SK-N-SH (cell line): ENCODE results near the gene ADCY5. TPM values are rescaled to one million over a fixed set of nuclear protein-coding genes. Genes with fewer than 3 reads are reported as not detected.

Source experiments
- CTCF ChIA-PET: fragments of 300-600, 350-600 bp; formaldehyde crosslinking; extraction: SDS; loops from one replicate; lab custom pipeline; 2021; lab: Yijun Ruan, JAX
- POLR2A ChIA-PET: fragments of 350-600 bp; sonication (Branson Sonifier 250); formaldehyde crosslinking; extraction: SDS; loops from one replicate; lab custom pipeline; 2020; ENCODE audit warnings: antibody characterized with exemption, inconsistent platforms; lab: Yijun Ruan, JAX
- DNase-seq: peaks from one replicate; pipeline ENCODE4 v3.0.0; 2012
- H2AFZ ChIP-seq: fragments of 200-600 bp; sonication (generic); 2 replicates; pipeline ENCODE4 v1.8.1; 2016; ENCODE audit warnings: antibody characterized with exemption, mild to moderate bottlenecking, low read depth
- H3F3A ChIP-seq: fragments of 200-600 bp; sonication (generic); replicated peaks from 2 replicates; pipeline ENCODE3; 2016; ENCODE audit warnings: antibody characterized with exemption, mild to moderate bottlenecking; ENCODE audit not compliant: insufficient read depth
- H3K27ac ChIP-seq, 2 experiments: fragments of 200-500 bp in 1 of 2; fragments of 200-600 bp in 1 of 2; sonication (Bioruptor generic) in 1 of 2; sonication (generic), shearing (Covaris generic) in 1 of 2; 2 replicates each; pipeline versions ENCODE4 v1.5.1 to v1.6.1; 2014 to 2016; ENCODE audit warnings: low read depth in 2 of 2, inconsistent platforms in 1 of 2, low read length in 1 of 2, mild to moderate bottlenecking in 1 of 2, mixed read lengths in 1 of 2
- H3K27me3 ChIP-seq: fragments of 200-600 bp; sonication (generic), shearing (Covaris generic); 2 replicates; pipeline ENCODE4 v1.6.1; 2016; ENCODE audit warnings: mixed run types; ENCODE audit not compliant: insufficient read depth
- H3K36me3 ChIP-seq, 2 experiments: fragments of 200-500 bp in 1 of 2; fragments of 200-600 bp in 1 of 2; sonication (Bioruptor generic) in 1 of 2; sonication (generic) in 1 of 2; replicated peaks in 1 of 2; 2 replicates each; pipeline versions ENCODE3 to v1.5.1; 2014 to 2016; ENCODE audit warnings: low read length in 1 of 2, mild to moderate bottlenecking in 1 of 2; ENCODE audit not compliant: insufficient read depth in 2 of 2, control insufficient read depth in 1 of 2
- H3K4me1 ChIP-seq, 2 experiments: fragments of 200-500 bp in 1 of 2; fragments of 200-600 bp in 1 of 2; sonication (Bioruptor generic) in 1 of 2; sonication (generic), shearing (Covaris generic) in 1 of 2; 2 replicates each; pipeline versions ENCODE4 v1.5.1 to v1.6.1; 2014 to 2016; ENCODE audit warnings: low read depth in 1 of 2, low read length in 1 of 2, mixed run types in 1 of 2; ENCODE audit not compliant: insufficient read depth in 2 of 2, control insufficient read depth in 1 of 2
- H3K4me2 ChIP-seq: fragments of 200-600 bp; sonication (generic), shearing (Covaris generic); 2 replicates; pipeline ENCODE4 v1.6.1; 2017; ENCODE audit warnings: mixed run types
- H3K4me3 ChIP-seq, 2 experiments: fragments of 200-500 bp in 1 of 2; fragments of 200-600 bp in 1 of 2; sonication (Bioruptor generic) in 1 of 2; sonication (generic), shearing (Covaris generic) in 1 of 2; 2 replicates each; pipeline versions ENCODE4 v1.5.1 to v1.8.1; 2014 to 2016; ENCODE audit warnings: low read depth in 2 of 2, inconsistent platforms in 1 of 2, low read length in 1 of 2, mild to moderate bottlenecking in 1 of 2, mixed read lengths in 1 of 2, moderate library complexity in 1 of 2
- H3K79me2 ChIP-seq: fragments of 200-600 bp; sonication (generic); 2 replicates; pipeline ENCODE4 v1.8.1; 2017; ENCODE audit warnings: mild to moderate bottlenecking; ENCODE audit not compliant: insufficient read depth
- H3K9ac ChIP-seq: fragments of 200-600 bp; sonication (generic); 2 replicates; pipeline ENCODE4 v1.6.1; 2017; ENCODE audit warnings: mixed run types
- H3K9me2 ChIP-seq: fragments of 200-600 bp; sonication (generic); 2 replicates; pipeline ENCODE4 v1.6.1; 2017; ENCODE audit warnings: mixed run types
- H3K9me3 ChIP-seq: fragments of 200-600 bp; sonication (generic); 2 replicates; pipeline ENCODE4 v1.6.1; 2017; ENCODE audit warnings: mixed run types, mild to moderate bottlenecking, moderate library complexity
- H4K20me1 ChIP-seq: fragments of 200-600 bp; sonication (generic); 2 replicates; pipeline ENCODE4 v1.6.1; 2017; ENCODE audit warnings: mild to moderate bottlenecking, mixed run types; ENCODE audit not compliant: insufficient read depth
- ELF1 ChIP-seq: IDR thresholded peaks from 2 replicates; pipeline ENCODE4 v1.4.0; 2012
- EZH2phosphoT487 ChIP-seq: fragments of 200-600 bp; sonication (generic); IDR thresholded peaks from 2 replicates; pipeline ENCODE4 v1.6.1; 2017; ENCODE audit warnings: low read depth, mixed run types, mild to moderate bottlenecking, antibody characterized with exemption, moderate library complexity, borderline replicate concordance
- FOSL2 ChIP-seq: IDR thresholded peaks from 2 replicates; pipeline ENCODE4 v1.4.0; 2012; ENCODE audit warnings: low read depth, mild to moderate bottlenecking, moderate library complexity, borderline replicate concordance
- GABPA ChIP-seq: IDR thresholded peaks from 2 replicates; pipeline ENCODE4 v1.4.0; 2012; ENCODE audit warnings: low read depth, mild to moderate bottlenecking
- GATA2 ChIP-seq: sonication (generic); formaldehyde crosslinking; IDR thresholded peaks from 2 replicates; pipeline ENCODE4 v1.5.0; 2020; ENCODE audit warnings: mild to moderate bottlenecking, missing genetic modification reagents
- MXI1 ChIP-seq: IDR thresholded peaks from 2 replicates; pipeline ENCODE4 v1.6.1; 2012; ENCODE audit warnings: mild to moderate bottlenecking, low read depth, low read length, improper control_type of control experiment
- POLR2AphosphoS5 ChIP-seq: IDR thresholded peaks from 2 replicates; pipeline ENCODE4 v1.6.1; 2012; ENCODE audit warnings: low read depth, low read length
- RAD21 ChIP-seq: IDR thresholded peaks from 2 replicates; pipeline ENCODE4 v1.6.1; 2012; ENCODE audit warnings: mild to moderate bottlenecking, low read length
- RFX5 ChIP-seq: IDR thresholded peaks from 2 replicates; pipeline ENCODE4 v1.6.1; 2012; ENCODE audit warnings: mild to moderate bottlenecking, improper control_type of control experiment, low read length
- SIN3A ChIP-seq: IDR thresholded peaks from 2 replicates; pipeline ENCODE4 v1.6.1; 2012; ENCODE audit warnings: low read depth, mild to moderate bottlenecking, low read length, moderate library complexity, borderline replicate concordance
- TCF12 ChIP-seq: IDR thresholded peaks from 2 replicates; pipeline ENCODE4 v1.4.0; 2012
- TEAD4 ChIP-seq: IDR thresholded peaks from 2 replicates; pipeline ENCODE4 v1.4.0; 2012; ENCODE audit warnings: mild to moderate bottlenecking, borderline replicate concordance; ENCODE audit not compliant: insufficient read depth
- YY1 ChIP-seq: IDR thresholded peaks from 2 replicates; pipeline ENCODE4 v1.4.0; 2012; ENCODE audit warnings: low read depth, mild to moderate bottlenecking
- WGBS: methylation state at CpG from one replicate; pipeline ENCODE4 v1.1.6; 2017; ENCODE audit warnings: low lambda C conversion rate; 5-methylcytosine and 5-hydroxymethylcytosine counted together
- polyA plus RNA-seq, 3 experiments: library from polyadenylated mRNA; depleted of rRNA; stranded (reverse); fragments of >200 nt; gene quantifications; 2 replicates each; pipeline ENCODE4 v1.2.3, GENCODE V29; 2012
- TF ChIP-seq, protein P1 (sequence below): IDR thresholded peaks from 2 replicates; pipeline ENCODE4 v1.4.0; 2012; ENCODE audit warnings: low read depth
- TF ChIP-seq, protein P2 (sequence below): fragments of 150-350 bp; IDR thresholded peaks from 2 replicates; pipeline ENCODE4 v1.6.1; 2016; ENCODE audit warnings: mild to moderate bottlenecking, low read depth, low read length

Gene ADCY5
- polyA plus RNA-seq, 1 of the 3 experiments (the other 2 are of a cell fraction): 0.21 TPM

DNA sequence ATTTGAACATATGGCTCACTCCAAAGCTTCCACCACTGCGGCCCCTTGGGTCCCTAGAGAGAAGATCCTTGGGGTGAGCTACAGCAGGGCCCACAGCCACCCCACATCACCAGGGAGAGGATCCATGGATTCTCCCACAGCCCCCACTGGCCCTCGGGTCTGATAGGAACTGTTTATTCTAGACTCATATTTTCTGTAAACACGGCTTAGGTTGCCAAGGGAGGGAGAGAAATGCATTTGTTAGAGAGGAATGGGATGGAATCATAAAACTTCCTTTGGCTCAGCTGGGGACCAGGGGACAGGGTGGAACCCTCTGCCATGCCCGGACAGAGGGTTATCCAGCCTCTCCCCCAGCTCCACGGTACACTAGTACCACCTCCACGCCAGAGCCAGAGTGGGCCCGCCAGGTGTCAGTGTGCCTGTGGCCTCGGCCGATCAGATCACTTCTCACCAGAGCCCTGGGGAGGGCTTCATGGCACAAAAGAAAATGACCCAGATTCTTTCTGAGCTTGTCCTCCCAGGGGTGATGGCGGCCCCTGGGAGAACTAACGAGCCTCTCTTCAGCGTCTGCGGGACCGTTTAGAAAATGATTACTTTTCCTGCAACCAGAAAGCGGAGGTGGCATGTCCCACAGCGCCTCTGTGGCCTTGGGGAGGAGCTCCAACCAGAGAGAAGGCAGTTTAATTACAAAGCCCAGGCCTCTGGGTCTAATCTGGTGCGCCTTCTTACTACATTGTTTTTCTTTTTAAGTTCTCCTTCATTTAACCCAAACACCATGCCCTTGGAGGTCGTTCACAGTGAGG is 33.7 kb downstream of the ADCY5 start:
- Histone ChIP-seq H3K4me3 (no peak overlapping the region), H3K27me3 (peaks cover 19% of the 10 kb centered on the region; the same call in 1 of the 2 replicates), H3K4me1 (peaks cover 0 to 3% of the 10 kb centered on the region in 2 experiments; a peak in 1 of 4 replicates), H3K9ac (no peak overlapping the region), H3K79me2 (no peaks in the 10 kb centered on the region), H3K9me2 (no peaks in the 10 kb centered on the region), H3K36me3 (no peaks in the 10 kb centered on the region), H3K9me3 (no peaks in the 10 kb centered on the region), H4K20me1 (no peaks in the 10 kb centered on the region), H3F3A (no peaks in the 10 kb centered on the region), H3K27ac (no peak overlapping the region), H2AFZ (no peak overlapping the region), H3K4me2 (no peak overlapping the region)
- ChIA-PET POLR2A (no interaction called here), CTCF (no interaction called here)
- TF ChIP-seq SIN3A (no peak), TEAD4 (no peak)
- DNase-seq: no peak
- 67% methylated on average over 16 of the region's 18 CpGs for WGBS

DNA sequence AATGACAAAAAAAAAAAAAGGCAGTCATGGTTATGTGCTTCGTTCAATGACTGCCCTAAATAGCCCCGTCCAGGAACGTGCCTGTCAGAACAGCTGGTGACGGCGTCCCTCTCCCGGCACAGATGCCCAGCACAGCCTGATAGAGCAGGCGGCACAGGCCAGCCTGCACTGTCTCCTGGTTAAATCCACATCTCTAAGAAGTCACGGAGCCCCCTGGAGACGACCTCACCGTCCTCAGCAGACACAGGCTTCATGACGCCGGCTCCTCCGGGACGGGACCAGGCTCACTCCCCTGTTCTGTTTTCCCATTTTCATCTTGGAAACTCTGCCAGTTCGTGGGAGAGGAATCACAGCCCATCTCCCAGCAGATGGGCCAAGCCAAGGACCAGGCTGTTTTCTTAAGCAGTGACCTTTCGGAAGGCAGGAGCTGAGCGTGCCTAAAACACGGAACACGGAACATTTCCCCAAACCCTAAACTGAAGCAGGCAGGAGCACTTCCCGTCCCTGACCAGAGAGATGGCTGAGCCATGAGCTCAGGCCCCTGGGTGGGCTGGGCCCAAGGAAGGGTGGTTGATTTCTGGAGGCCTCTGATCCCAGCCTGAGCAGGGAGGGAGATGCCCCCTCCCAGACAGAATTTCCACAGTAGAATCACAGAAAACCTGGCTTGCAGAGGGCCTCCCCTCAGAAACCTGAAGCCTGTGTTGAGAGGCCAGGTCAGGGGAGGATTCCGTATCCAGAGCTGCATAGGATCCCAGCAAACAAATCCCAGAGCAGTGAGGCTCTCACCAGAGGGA is 35.9 kb downstream of the ADCY5 start:
- ChIA-PET POLR2A (no interaction called here), CTCF (interaction anchor here (1.2 to 1.3 kb wide), 2 partner anchors 10 to 22 kb away, joined by 3 to 4 read pairs; no protein-coding TSS in a partner anchor)
- no peak overlapping the region for H3K4me2 ChIP-seq
- no peak overlapping the region for H3K4me3 ChIP-seq
- no peaks in the 10 kb centered on the region for H3K79me2 ChIP-seq
- WGBS: 81% methylated on average over 18 of the region's 21 CpGs
- H3K36me3 ChIP-seq: no peaks in the 10 kb centered on the region
- TF ChIP-seq GATA2 (CRISPR knock-in tag): no peak
- TF ChIP-seq RFX5: no peak
- no peak for TF ChIP-seq FOSL2
- no peak for TF ChIP-seq RAD21
- no peak for TF ChIP-seq MXI1
- H3K9me2 ChIP-seq: no peaks in the 10 kb centered on the region
- no peak for DNase-seq
- no peak overlapping the region for H3K27ac ChIP-seq
- no peaks in the 10 kb centered on the region for H4K20me1 ChIP-seq
- H3K9ac ChIP-seq: no peak overlapping the region
- peaks cover 19% of the 10 kb centered on the region; the same call in 1 of the 2 replicates for H3K27me3 ChIP-seq
- no peak overlapping the region for H2AFZ ChIP-seq
- H3F3A ChIP-seq: no peaks in the 10 kb centered on the region
- no peaks in the 10 kb centered on the region for H3K9me3 ChIP-seq
- no peaks in the 10 kb centered on the region for H3K4me1 ChIP-seq

DNA sequence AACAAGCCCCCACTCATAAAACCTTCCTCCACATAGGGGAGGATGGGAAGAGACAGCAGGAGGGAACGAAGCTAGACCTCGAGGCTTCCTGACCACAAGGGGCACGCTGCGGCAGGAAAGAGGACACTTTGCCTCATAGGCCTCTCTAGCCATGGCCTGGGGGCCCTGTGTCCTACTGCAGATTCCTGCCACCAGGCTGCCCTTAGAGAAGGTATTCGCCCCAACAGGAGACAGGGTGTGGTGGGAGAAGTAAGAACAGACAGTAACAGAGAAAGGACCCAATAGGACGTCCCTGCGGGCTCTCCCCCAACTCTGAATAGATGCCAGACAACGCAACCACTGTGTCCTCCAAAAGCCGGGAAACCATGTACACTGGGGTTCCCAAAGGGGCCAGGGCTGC is 36.8 kb downstream of the ADCY5 start:
- Histone ChIP-seq H3K36me3 (no peaks in the 10 kb centered on the region), H3K4me3 (no peak overlapping the region), H3K9me2 (no peaks in the 10 kb centered on the region), H3K4me2 (no peak overlapping the region), H2AFZ (no peak overlapping the region), H4K20me1 (no peaks in the 10 kb centered on the region), H3K27me3 (peaks cover 19% of the 10 kb centered on the region; the same call in 1 of the 2 replicates), H3K79me2 (no peaks in the 10 kb centered on the region), H3F3A (no peaks in the 10 kb centered on the region), H3K4me1 (no peaks in the 10 kb centered on the region), H3K27ac (no peak overlapping the region), H3K9me3 (no peaks in the 10 kb centered on the region), H3K9ac (no peak overlapping the region)
- ChIA-PET POLR2A (no interaction called here), CTCF (interaction anchor here (1.3 kb wide), 1 partner anchor 11 kb away, joined by 3 read pairs; no protein-coding TSS in a partner anchor)
- WGBS: 72% methylated on average over 9 of the region's 9 CpGs
- TF ChIP-seq, protein P1, sequence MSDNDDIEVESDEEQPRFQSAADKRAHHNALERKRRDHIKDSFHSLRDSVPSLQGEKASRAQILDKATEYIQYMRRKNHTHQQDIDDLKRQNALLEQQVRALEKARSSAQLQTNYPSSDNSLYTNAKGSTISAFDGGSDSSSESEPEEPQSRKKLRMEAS: no peak
- TF ChIP-seq, protein P2, sequence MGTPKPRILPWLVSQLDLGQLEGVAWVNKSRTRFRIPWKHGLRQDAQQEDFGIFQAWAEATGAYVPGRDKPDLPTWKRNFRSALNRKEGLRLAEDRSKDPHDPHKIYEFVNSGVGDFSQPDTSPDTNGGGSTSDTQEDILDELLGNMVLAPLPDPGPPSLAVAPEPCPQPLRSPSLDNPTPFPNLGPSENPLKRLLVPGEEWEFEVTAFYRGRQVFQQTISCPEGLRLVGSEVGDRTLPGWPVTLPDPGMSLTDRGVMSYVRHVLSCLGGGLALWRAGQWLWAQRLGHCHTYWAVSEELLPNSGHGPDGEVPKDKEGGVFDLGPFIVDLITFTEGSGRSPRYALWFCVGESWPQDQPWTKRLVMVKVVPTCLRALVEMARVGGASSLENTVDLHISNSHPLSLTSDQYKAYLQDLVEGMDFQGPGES: no peak
- no peak for TF ChIP-seq ELF1
- TF ChIP-seq GABPA: no peak
- TF ChIP-seq RFX5: no peak
- TF ChIP-seq YY1: no peak
- no peak for TF ChIP-seq TCF12
- no peak for TF ChIP-seq EZH2phosphoT487
- no peak for TF ChIP-seq TEAD4
- TF ChIP-seq SIN3A: no peak
- TF ChIP-seq POLR2AphosphoS5: no peak
- no peak for TF ChIP-seq FOSL2
- no peak for DNase-seq
